Epithelial cell of proximal tubule (primary cell): ENCODE measurements around the gene MIDN. TPM values are rescaled to one million over a fixed set of nuclear protein-coding genes. Genes with fewer than 3 reads are reported as not detected.

Experiments used
- DNase-seq: peaks from one replicate; pipeline ENCODE4 v3.0.0-alpha.2; 2011; ENCODE audit warnings: low read depth
- H3K4me3 ChIP-seq: 2 replicates; pipeline ENCODE4 v1.5.1; 2011; ENCODE audit warnings: low read depth, mild to moderate bottlenecking, low read length
- total RNA-seq: library from RNA; depleted of rRNA; stranded (reverse); fragments of >200 nt; gene quantifications from 2 replicates; pipeline ENCODE4 v1.2.3, GENCODE V29; 2015
- TF ChIP-seq, protein P1 (sequence below): conservative IDR thresholded peaks from 2 replicates; pipeline ENCODE4 v1.5.1; 2012; ENCODE audit warnings: low read depth, mild to moderate bottlenecking, low read length

The MIDN gene
- total RNA-seq, 1 donor from 2014 or later: 66.3 TPM

DNA sequence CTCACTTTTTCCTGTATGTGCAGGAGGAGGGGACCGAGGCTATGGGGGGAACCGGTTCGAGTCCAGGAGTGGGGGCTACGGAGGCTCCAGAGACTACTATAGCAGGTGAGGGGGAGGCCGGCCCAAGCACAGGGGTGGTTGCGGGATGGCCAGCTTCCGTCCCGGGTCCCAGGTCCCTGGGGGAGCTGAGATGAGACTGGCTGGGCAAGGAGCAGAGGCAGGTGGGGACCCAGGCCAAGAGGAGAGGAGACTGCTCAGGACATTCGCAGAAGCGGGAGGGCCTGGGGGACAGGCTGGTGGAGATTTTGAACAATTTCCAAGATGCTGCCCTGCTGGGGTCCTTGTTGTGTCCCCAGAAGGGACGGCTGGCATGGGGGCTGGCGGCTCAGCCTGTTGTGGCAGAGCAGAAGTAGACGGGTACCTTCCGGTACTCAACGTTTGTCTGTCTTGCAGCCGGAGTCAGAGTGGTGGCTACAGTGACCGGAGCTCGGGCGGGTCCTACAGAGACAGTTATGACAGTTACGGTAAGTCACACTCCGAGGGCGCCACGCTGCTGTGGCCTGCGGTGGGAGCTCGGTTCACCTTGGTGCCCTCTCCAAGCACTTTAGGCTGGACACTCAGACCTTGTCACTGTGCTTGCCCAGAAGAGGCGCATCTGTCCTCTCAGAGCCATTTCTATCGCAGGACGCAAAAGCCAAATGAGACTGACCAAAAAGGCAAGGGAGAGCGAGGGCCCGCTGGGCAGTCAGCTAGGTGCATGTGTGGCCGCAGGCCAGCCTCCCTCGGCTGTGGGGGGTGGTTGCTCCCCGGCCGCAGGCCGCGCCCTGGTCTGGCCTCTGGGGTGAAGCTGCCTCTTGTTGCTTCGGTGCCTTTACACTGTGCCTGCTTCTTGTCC lies 23.4 kb downstream of the MIDN start:
- peak overlapping the region; percentile 64 for H3K4me3 ChIP-seq
- DNase-seq: no peak
- TF ChIP-seq, protein P1, sequence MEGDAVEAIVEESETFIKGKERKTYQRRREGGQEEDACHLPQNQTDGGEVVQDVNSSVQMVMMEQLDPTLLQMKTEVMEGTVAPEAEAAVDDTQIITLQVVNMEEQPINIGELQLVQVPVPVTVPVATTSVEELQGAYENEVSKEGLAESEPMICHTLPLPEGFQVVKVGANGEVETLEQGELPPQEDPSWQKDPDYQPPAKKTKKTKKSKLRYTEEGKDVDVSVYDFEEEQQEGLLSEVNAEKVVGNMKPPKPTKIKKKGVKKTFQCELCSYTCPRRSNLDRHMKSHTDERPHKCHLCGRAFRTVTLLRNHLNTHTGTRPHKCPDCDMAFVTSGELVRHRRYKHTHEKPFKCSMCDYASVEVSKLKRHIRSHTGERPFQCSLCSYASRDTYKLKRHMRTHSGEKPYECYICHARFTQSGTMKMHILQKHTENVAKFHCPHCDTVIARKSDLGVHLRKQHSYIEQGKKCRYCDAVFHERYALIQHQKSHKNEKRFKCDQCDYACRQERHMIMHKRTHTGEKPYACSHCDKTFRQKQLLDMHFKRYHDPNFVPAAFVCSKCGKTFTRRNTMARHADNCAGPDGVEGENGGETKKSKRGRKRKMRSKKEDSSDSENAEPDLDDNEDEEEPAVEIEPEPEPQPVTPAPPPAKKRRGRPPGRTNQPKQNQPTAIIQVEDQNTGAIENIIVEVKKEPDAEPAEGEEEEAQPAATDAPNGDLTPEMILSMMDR: no peak

DNA sequence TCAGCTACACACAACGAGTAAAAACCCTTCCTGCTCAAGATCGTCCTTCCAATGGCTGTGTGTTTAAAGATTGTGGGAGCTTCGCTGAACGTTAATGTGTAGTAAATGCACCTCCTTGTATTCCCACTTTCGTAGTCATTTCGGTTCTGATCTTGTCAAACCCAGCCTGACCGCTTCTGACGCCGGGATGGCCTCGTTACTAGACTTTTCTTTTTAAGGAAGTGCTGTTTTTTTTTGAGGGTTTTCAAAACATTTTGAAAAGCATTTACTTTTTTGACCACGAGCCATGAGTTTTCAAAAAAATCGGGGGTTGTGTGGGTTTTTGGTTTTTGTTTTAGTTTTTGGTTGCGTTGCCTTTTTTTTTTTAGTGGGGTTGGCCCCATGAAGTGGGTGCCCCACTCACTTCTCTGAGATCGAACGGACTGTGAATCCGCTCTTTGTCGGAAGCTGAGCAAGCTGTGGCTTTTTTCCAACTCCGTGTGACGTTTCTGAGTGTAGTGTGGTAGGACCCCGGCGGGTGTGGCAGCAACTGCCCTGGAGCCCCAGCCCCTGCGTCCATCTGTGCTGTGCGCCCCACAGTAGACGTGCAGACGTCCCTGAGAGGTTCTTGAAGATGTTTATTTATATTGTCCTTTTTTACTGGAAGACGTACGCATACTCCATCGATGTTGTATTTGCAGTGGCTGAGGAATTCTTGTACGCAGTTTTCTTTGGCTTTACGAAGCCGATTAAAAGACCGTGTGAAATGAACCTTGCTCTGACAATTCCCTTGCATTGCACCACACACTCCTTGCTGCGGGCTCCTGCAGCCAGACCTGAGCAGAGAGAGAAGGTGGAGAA lies 24.3 kb downstream of the MIDN start:
- no peak for DNase-seq
- TF ChIP-seq, protein P1: no peak
- no peak overlapping the region for H3K4me3 ChIP-seq

DNA sequence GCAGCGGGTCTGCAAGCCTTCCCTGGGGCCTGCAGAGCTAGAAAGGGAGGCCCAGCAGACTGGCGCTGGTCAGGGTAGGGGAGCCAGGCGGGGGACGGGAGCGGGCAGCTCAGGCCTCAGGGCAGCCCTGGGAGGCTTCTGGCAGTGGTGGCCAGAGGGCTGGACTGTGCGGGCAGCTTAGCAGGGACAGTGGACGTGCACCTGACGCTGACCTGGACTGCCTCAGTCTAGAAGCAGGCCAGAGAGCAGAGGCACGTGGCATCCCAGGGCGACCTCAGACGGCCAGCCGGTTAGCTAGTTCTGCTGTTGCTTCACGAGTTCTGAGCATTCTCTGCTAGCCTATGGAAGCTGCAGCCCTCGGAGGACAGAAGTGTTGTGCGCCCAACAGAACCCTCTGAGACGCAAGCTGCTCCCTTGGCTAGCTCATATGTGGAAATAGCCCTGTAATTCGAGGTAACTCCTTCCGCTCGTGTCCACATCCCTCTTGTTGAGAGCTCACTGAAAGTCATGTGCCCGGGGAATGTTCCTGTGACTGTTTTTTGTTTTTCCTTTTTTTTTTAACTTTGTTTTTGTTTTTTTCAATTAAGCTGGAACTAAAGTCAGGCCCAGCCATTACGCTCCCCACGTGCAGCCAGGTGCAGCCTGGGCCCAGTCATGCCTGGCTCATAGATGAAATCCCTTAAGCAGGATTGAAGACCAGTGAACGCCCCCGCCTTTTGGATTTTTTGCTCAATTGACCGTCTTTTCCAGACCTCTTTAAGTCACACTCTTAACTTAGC lies 25.1 kb downstream of the MIDN start:
- no peak for DNase-seq
- H3K4me3 ChIP-seq: no peak overlapping the region
- TF ChIP-seq, protein P1: no peak

DNA sequence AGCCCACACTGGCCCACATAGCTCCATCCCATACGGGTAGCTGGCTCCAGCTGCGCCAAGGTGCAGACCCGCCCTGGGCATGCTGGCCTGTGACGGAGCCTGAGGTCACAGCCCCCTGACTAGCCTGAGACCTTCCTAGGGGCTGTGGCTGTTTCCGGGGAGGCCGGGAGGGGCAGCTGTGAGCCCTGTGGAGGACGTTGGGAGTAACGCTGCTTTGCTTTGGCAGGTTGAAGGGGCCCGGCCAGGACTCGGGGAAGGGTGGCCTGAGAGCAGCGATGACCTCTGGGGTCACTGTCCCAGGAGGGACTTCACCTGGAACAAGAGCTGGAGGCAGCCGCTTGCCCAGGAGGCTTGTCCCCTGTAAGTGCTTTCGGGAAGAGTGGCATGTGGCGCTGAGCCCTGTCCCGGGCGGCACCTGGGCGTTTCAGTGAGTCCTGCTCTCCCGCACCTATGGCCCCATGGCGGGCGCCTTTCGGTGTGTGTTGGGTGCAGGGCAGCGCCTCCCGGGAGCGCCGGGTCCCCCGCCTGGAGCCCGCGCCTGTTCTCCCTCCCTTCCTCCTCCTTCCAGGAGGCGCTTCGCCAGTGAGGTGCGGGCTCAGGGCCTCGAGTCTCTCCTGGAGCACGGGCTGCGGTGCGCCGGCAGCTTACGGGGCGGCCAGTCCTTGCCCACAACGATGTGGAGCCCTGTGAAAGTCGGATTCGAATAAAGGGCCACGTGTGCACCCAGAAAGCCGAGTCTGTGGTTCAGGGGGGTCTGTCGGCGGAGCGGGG lies 25.9 kb downstream of the MIDN start:
- H3K4me3 ChIP-seq: peak overlapping the region; percentile 85
- DNase-seq: no peak
- TF ChIP-seq, protein P1: no peak

DNA sequence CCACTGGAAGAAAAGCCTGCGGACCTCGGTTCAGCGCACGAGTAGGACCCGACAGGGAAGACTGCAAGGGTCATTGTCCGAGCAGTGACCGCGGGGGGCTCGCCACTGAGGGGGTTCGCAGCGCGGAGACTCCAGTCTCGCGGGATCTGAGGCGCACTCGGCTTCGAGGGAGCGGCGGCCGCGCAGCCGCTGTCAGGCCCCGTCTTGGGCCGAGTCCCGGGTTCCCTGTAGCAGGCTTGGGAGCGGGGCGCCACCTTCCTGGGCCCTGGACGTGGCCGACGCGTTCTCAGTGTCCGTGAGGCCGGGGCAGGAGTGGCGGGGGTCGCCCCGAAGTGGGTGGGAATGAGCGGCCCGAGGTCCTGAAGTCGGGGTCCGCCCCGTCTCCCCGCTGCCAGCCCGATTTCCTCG lies 26.5 kb downstream of the MIDN start:
- TF ChIP-seq, protein P1: no peak
- H3K4me3 ChIP-seq: peak overlapping the region; percentile 85
- no peak for DNase-seq
